PC-3 (cell line): ENCODE data around the gene CBX2. TPM values are rescaled to one million over a fixed set of nuclear protein-coding genes. Genes with fewer than 3 reads are reported as not detected.

ENCODE experiments used
- ATAC-seq: fragments of 200-7000 bp; cut with Tn5 transposase; 2 replicates; pipeline ENCODE4 v1.9.1; 2020; ENCODE audit warnings: mild to moderate bottlenecking, moderate library complexity
- BruUV-seq: library from RNA; stranded (reverse); fragments of 400-500 nt; replicated peaks from 2 replicates; lab custom pipeline; 2021; lab: Mats Ljungman, UMichigan
- CTCF ChIA-PET: fragments of 300-600 bp; sonication (Branson Sonifier 250); formaldehyde crosslinking; loops from one replicate; lab custom pipeline; 2022; ENCODE audit warnings: antibody characterized with exemption; lab: Charles Lee
- POLR2A ChIA-PET: fragments of 300-600 bp; sonication (Branson Sonifier 250); formaldehyde crosslinking; loops from one replicate; lab custom pipeline; 2022; ENCODE audit warnings: antibody characterized with exemption; ENCODE audit not compliant: unreplicated experiment; lab: Charles Lee
- DNase-seq: peaks from one replicate; pipeline ENCODE4 v3.0.0-alpha.2; 2015
- H2AFZ ChIP-seq: fragments of 300-600 bp; sonication (generic); 2 replicates; pipeline ENCODE4 v1.6.0; 2016; ENCODE audit warnings: antibody characterized with exemption, low read length
- H3F3A ChIP-seq: fragments of 300-600 bp; sonication (generic); one replicate; pipeline ENCODE4 v1.6.0; 2017; ENCODE audit warnings: antibody characterized with exemption, low read length, control low read depth, mild to moderate bottlenecking; ENCODE audit not compliant: unreplicated experiment
- H3K27ac ChIP-seq: fragments of 300-600 bp; sonication (generic); 2 replicates; pipeline ENCODE4 v1.5.1; 2016; ENCODE audit warnings: mild to moderate bottlenecking, low read length
- H3K27me3 ChIP-seq: fragments of 300-600 bp; sonication (generic); 2 replicates; pipeline ENCODE4 v1.6.1; 2016; ENCODE audit warnings: low read length, mixed read lengths
- H3K36me3 ChIP-seq: fragments of 300-600 bp; sonication (generic); 2 replicates; pipeline ENCODE4 v1.6.1; 2016; ENCODE audit warnings: low read depth, mixed run types, low read length, mixed read lengths
- H3K4me1 ChIP-seq: fragments of 300-600 bp; sonication (generic); 2 replicates; pipeline ENCODE4 v1.5.1; 2016; ENCODE audit warnings: low read length; ENCODE audit not compliant: insufficient read depth
- H3K4me2 ChIP-seq: fragments of 300-600 bp; sonication (generic); 2 replicates; pipeline ENCODE4 v1.6.0; 2016; ENCODE audit warnings: low read length
- H3K4me3 ChIP-seq: fragments of 300-600 bp; sonication (generic); 2 replicates; pipeline ENCODE4 v1.5.1; 2016; ENCODE audit warnings: mild to moderate bottlenecking, low read length, mixed read lengths
- H3K79me2 ChIP-seq: fragments of 300-600 bp; sonication (generic); 2 replicates; pipeline ENCODE4 v1.6.1; 2017; ENCODE audit warnings: low read length, mixed read lengths
- H3K9ac ChIP-seq: fragments of 300-600 bp; sonication (generic); 2 replicates; pipeline ENCODE4 v1.6.0; 2016; ENCODE audit warnings: mild to moderate bottlenecking, low read length
- H3K9me2 ChIP-seq: fragments of 300-600 bp; sonication (generic); replicated peaks from 2 replicates; pipeline ENCODE4 v1.6.1; 2016; ENCODE audit warnings: mixed run types, low read length, mixed read lengths
- H3K9me3 ChIP-seq: fragments of 300-600 bp; sonication (generic); 2 replicates; pipeline ENCODE4 v1.6.1; 2016; ENCODE audit warnings: low read length, mixed read lengths
- H4K20me1 ChIP-seq: fragments of 300-600 bp; sonication (generic); 2 replicates; pipeline ENCODE4 v1.6.1; 2016; ENCODE audit warnings: low read length, mixed read lengths
- CTCF ChIP-seq: fragments of 300-600 bp; sonication (generic); conservative IDR thresholded peaks from 2 replicates; pipeline ENCODE4 v1.5.1; 2017; ENCODE audit warnings: antibody characterized with exemption, low read depth, mild to moderate bottlenecking, low read length
- EZH2 ChIP-seq: fragments of 300-600 bp; sonication (generic); IDR thresholded peaks from one replicate; pipeline ENCODE4 v1.6.1; 2017; ENCODE audit warnings: antibody characterized with exemption, mild to moderate bottlenecking, low read length; ENCODE audit not compliant: unreplicated experiment
- EZH2phosphoT487 ChIP-seq: fragments of 300-600 bp; sonication (generic); IDR thresholded peaks from 2 replicates; pipeline ENCODE4 v1.6.1; 2018; ENCODE audit warnings: mild to moderate bottlenecking, antibody characterized with exemption, low read length, borderline replicate concordance
- intact Hi-C: fragments of 100-400 bp; cut with micrococcal nuclease; formaldehyde crosslinking; loops from 2 replicates; pipeline ENCODE4 v1.9.0; 2023
- total RNA-seq: library from RNA; depleted of rRNA; stranded (reverse); fragments of >200 nt; gene quantifications from 2 replicates; pipeline ENCODE4 v1.2.3, GENCODE V29; 2014

Gene CBX2
- total RNA-seq, 1 experiment from 2014 or later: 39.2 TPM

- no peaks in the 10 kb centered on the region for H3K9me2 ChIP-seq
- DNase-seq (no peak), ATAC-seq (no peak)
- TF ChIP-seq EZH2 (no peak), EZH2phosphoT487 (no peak), CTCF (no peak)
- ChIA-PET POLR2A (no interaction called here), CTCF (interaction anchor here (0.5 kb wide), 1 partner anchor 51 kb away, joined by 4 read pairs; no protein-coding TSS in a partner anchor)
- H3K4me2 ChIP-seq: no peak overlapping the region
- H3K79me2 ChIP-seq: peaks cover 22% of the 10 kb centered on the region
- H3K4me3 ChIP-seq: no peak overlapping the region
- no peaks in the 10 kb centered on the region for H3K9me3 ChIP-seq
- H4K20me1 ChIP-seq: peaks cover 3% of the 10 kb centered on the region; the same call in 1 of the 2 replicates
- H3K36me3 ChIP-seq: 0 out of 2 replicates have a peak, but pooled peaks cover 6% of the 10 kb centered on the region
- no peak overlapping the region for H3K9ac ChIP-seq
- H3K27ac ChIP-seq: no peak overlapping the region
- H3K27me3 ChIP-seq: peaks cover 9% of the 10 kb centered on the region; the same call in 1 of the 2 replicates
- peaks cover 14% of the 10 kb centered on the region for H3K4me1 ChIP-seq
- no TSS peak for BruUV-seq
- intact Hi-C loops: loop anchor here (5.0 kb wide), 1 partner anchor 125 kb away; no protein-coding TSS in a partner anchor
- peaks cover 3% of the 10 kb centered on the region for H3F3A ChIP-seq
- no peak overlapping the region for H2AFZ ChIP-seq
Observed at GRCh38 chr17:79792341-79792871, 14.5 kb downstream of the CBX2 start.

- BruUV-seq: no TSS peak
- no peak for ATAC-seq
Observed at GRCh38 chr17:79792984-79793923, 15.3 kb downstream of the CBX2 start.

GRCh38 chr17:79793924-79794304 lies 16.0 kb downstream of the CBX2 start:
- Histone ChIP-seq H3K9ac (no peak overlapping the region), H3K36me3 (0 out of 2 replicates have a peak, but pooled peaks cover 6% of the 10 kb centered on the region), H3K4me3 (no peak overlapping the region), H3K9me2 (no peaks in the 10 kb centered on the region), H2AFZ (no peak overlapping the region), H3K27ac (no peak overlapping the region), H4K20me1 (peaks cover 3% of the 10 kb centered on the region; the same call in 1 of the 2 replicates), H3K4me1 (peaks cover 26% of the 10 kb centered on the region), H3K9me3 (no peaks in the 10 kb centered on the region), H3K79me2 (peaks cover 22% of the 10 kb centered on the region), H3K27me3 (peaks cover 22% of the 10 kb centered on the region), H3K4me2 (no peak overlapping the region), H3F3A (peaks cover 3% of the 10 kb centered on the region)
- no peak for TF ChIP-seq CTCF
- TF ChIP-seq EZH2: no peak
- no peak for TF ChIP-seq EZH2phosphoT487
- ChIA-PET POLR2A (no interaction called here), CTCF (no interaction called here)
- BruUV-seq: no TSS peak
- DNase-seq (no peak), ATAC-seq (no peak)
- intact Hi-C loops: loop anchor here (5.0 kb wide), 1 partner anchor 123 kb away; no protein-coding TSS in a partner anchor

More at GRCh38 chr17:79792984-79793923, 15.3 kb downstream of the CBX2 start:
- peaks cover 20% of the 10 kb centered on the region for H3K4me1 ChIP-seq
- peaks cover 3% of the 10 kb centered on the region for H3F3A ChIP-seq
- DNase-seq: no peak
- H3K4me3 ChIP-seq: no peak overlapping the region
- no peaks in the 10 kb centered on the region for H3K9me2 ChIP-seq
- 0 out of 2 replicates have a peak, but pooled peaks cover 6% of the 10 kb centered on the region for H3K36me3 ChIP-seq
- peaks cover 22% of the 10 kb centered on the region for H3K79me2 ChIP-seq
- ChIA-PET POLR2A (no interaction called here), CTCF (no interaction called here)
- no peak overlapping the region for H3K9ac ChIP-seq
- no peak overlapping the region for H2AFZ ChIP-seq
- H3K9me3 ChIP-seq: no peaks in the 10 kb centered on the region
- no peak overlapping the region for H3K4me2 ChIP-seq
- TF ChIP-seq EZH2phosphoT487: no peak
- peaks cover 15% of the 10 kb centered on the region for H3K27me3 ChIP-seq
- intact Hi-C loops: loop anchor here (5.0 kb wide), 1 partner anchor 124 kb away; no protein-coding TSS in a partner anchor
- no peak overlapping the region for H3K27ac ChIP-seq
- peaks cover 3% of the 10 kb centered on the region; the same call in 1 of the 2 replicates for H4K20me1 ChIP-seq
